HepG2 (cell line): ENCODE measurements around the gene TOMM6. TPM values are rescaled to one million over a fixed set of nuclear protein-coding genes. Genes with fewer than 3 reads are reported as not detected.
A peak's percentile ranks its signal among the peaks of the same experiment; 100 is the strongest.

Source experiments
- ATAC-seq: fragments of 200-7000 bp; cut with Tn5 transposase; 3 replicates; pipeline ENCODE4 v1.9.1; 2020; ENCODE audit warnings: mild to moderate bottlenecking, moderate library complexity
- BruUV-seq: library from RNA; stranded (reverse); fragments of 400-500 nt; replicated peaks from 2 replicates; lab custom pipeline; 2021; lab: Mats Ljungman, UMichigan
- CTCF ChIA-PET: fragments of 300-600 bp; formaldehyde crosslinking; extraction: SDS; loops from one replicate; lab custom pipeline; 2021; ENCODE audit warnings: low total read pairs, inconsistent platforms, low intra/inter-chr PET ratio; lab: Yijun Ruan, JAX
- POLR2A ChIA-PET: fragments of 350-600 bp; sonication (Branson Sonifier 250); formaldehyde crosslinking; loops from one replicate; lab custom pipeline; 2020; ENCODE audit warnings: antibody characterized with exemption, inconsistent platforms; lab: Yijun Ruan, JAX
- DNase-seq: peaks from one replicate; pipeline ENCODE4 v3.0.0-alpha.2; 2015; ENCODE audit warnings: low spot score
- FAIRE-seq: peaks from 3 replicates; lab custom pipeline; 2011; peaks lifted over from hg19 to GRCh38; lab: Jason Lieb, UNC
- H2AFZ ChIP-seq: one replicate; pipeline ENCODE4 v1.6.1; 2011; ENCODE audit warnings: low read length, inconsistent platforms
- H3K27ac ChIP-seq: fragments of 300-600 bp; 3 replicates; pipeline ENCODE4 v1.8.0; 2011; ENCODE audit warnings: mixed run types, mild to moderate bottlenecking, mixed read lengths, low read length, inconsistent platforms; ENCODE audit not compliant: insufficient read depth; ENCODE audit errors: extremely low read length
- H3K27me3 ChIP-seq, 2 experiments: fragments of 200-600 bp in 1 of 2; 2 replicates in 1 of 2; 3 replicates in 1 of 2; pipeline versions ENCODE4 v1.6.0 to v1.8.0; 2011; ENCODE audit warnings: low read length in 2 of 2, mild to moderate bottlenecking in 2 of 2, moderate library complexity in 2 of 2, inconsistent platforms in 1 of 2; ENCODE audit not compliant: insufficient read depth in 2 of 2, control insufficient read depth in 1 of 2
- H3K36me3 ChIP-seq, 2 experiments: fragments of 200-600 bp in 1 of 2; replicated peaks in 1 of 2; 2 replicates in 1 of 2; 3 replicates in 1 of 2; pipeline versions ENCODE4 v1.5.1 to v1.8.0; 2011; ENCODE audit warnings: low read length in 2 of 2, inconsistent platforms in 1 of 2; ENCODE audit not compliant: insufficient read depth in 2 of 2, control insufficient read depth in 1 of 2
- H3K4me1 ChIP-seq: 2 replicates; pipeline ENCODE4 v1.5.1; 2012; ENCODE audit warnings: low read length, inconsistent platforms; ENCODE audit not compliant: insufficient read depth
- H3K4me2 ChIP-seq: 2 replicates; pipeline ENCODE4 v1.6.0; 2011; ENCODE audit warnings: low read depth, low read length, inconsistent platforms
- H3K4me3 ChIP-seq, 3 experiments: fragments of 200-600 bp in 1 of 3; sonication (generic), shearing (Covaris generic) in 1 of 3; replicated peaks in 1 of 3; 2 replicates each; pipeline ENCODE4 v1.5.1; 2011 to 2016; ENCODE audit warnings: low read length in 3 of 3, inconsistent platforms in 2 of 3, low read depth in 2 of 3, mild to moderate bottlenecking in 2 of 3, control low read depth in 1 of 3, mixed read lengths in 1 of 3; ENCODE audit not compliant: insufficient read depth in 1 of 3
- H3K79me2 ChIP-seq: one replicate; pipeline ENCODE4 v1.6.1; 2011; ENCODE audit warnings: low read length, inconsistent platforms; ENCODE audit not compliant: insufficient read depth
- H3K9ac ChIP-seq: 2 replicates; pipeline ENCODE4 v1.6.0; 2011; ENCODE audit warnings: mild to moderate bottlenecking, low read depth, low read length, inconsistent platforms; ENCODE audit not compliant: insufficient read depth
- H3K9me3 ChIP-seq: 2 replicates; pipeline ENCODE4 v1.5.1; 2012; ENCODE audit warnings: mild to moderate bottlenecking, low read length
- H4K20me1 ChIP-seq: 2 replicates; pipeline ENCODE4 v1.6.0; 2011; ENCODE audit warnings: inconsistent platforms, mild to moderate bottlenecking, low read length, moderate library complexity; ENCODE audit not compliant: insufficient read depth
- KLF9 ChIP-seq: IDR thresholded peaks from 2 replicates; pipeline ENCODE4 v1.6.1; 2016; ENCODE audit warnings: low read depth
- NR2F6 ChIP-seq, 2 experiments: IDR thresholded peaks; 2 replicates each; pipeline ENCODE4 v1.6.1; 2016; ENCODE audit warnings: antibody characterized with exemption in 1 of 2, mild to moderate bottlenecking in 1 of 2
- PITX1 ChIP-seq: sonication (generic); formaldehyde crosslinking; IDR thresholded peaks from 2 replicates; pipeline ENCODE4 v1.5.1; 2020; ENCODE audit warnings: mild to moderate bottlenecking, missing genetic modification reagents
- RCOR2 ChIP-seq: IDR thresholded peaks from 2 replicates; pipeline ENCODE4 v1.6.1; 2016; ENCODE audit warnings: missing biosample characterization, missing genetic modification reagents
- ZFAT ChIP-seq: sonication (generic); formaldehyde crosslinking; conservative IDR thresholded peaks from 2 replicates; pipeline ENCODE4 v1.8.1; 2023; ENCODE audit warnings: missing genetic modification reagents, inconsistent platforms
- ZNF101 ChIP-seq: sonication (generic); formaldehyde crosslinking; IDR thresholded peaks from 2 replicates; pipeline ENCODE4 v1.4.0; 2020; ENCODE audit warnings: mild to moderate bottlenecking, low read depth, missing genetic modification reagents, borderline replicate concordance
- WGBS: methylation state at CpG from one replicate; pipeline ENCODE4 v1.1.6; 2017; ENCODE audit warnings: low lambda C conversion rate; 5-methylcytosine and 5-hydroxymethylcytosine counted together
- in situ Hi-C: cut with HindIII; loops from 2 replicates; pipeline ENCODE4 v1.10.0; 2017; ENCODE audit warnings: low pct_unique_long_range_greater_than_20kb; ENCODE audit not compliant: extremely low pct_ligation_motif_present
- intact Hi-C: fragments of 100-400 bp; cut with micrococcal nuclease; formaldehyde crosslinking; loops from one replicate; pipeline ENCODE4 v1.10.0; 2022; ENCODE audit not compliant: unreplicated experiment
- polyA plus RNA-seq, 8 experiments: library from polyadenylated mRNA; depleted of rRNA in 3 of 8; stranded (reverse) in 7 of 8; unstranded in 1 of 8; fragments of >200 nt; fragmentation: Illumina TruSeq in 4 of 8; extraction: Trizol in 4 of 8; gene quantifications; 2 replicates each; pipeline versions ENCODE4 v1.2.1 to v1.2.3, GENCODE V29; 2011 to 2016; ENCODE audit warnings: low read depth in 4 of 8, missing spikeins in 1 of 8, mixed read lengths in 1 of 8; ENCODE audit not compliant: insufficient read depth in 1 of 8
- total RNA-seq, 5 experiments: library from RNA; depleted of rRNA; stranded (reverse); fragments of >200 nt; fragmentation: Illumina TruSeq; extraction: Trizol; gene quantifications; 2 replicates each; pipeline ENCODE4 v1.2.3, GENCODE V29; 2016; ENCODE audit warnings: low read depth in 1 of 5
- TF ChIP-seq, protein P1 (sequence below): sonication (generic); formaldehyde crosslinking; IDR thresholded peaks from 2 replicates; pipeline ENCODE4 v1.4.0; 2020; ENCODE audit warnings: missing genetic modification reagents, mild to moderate bottlenecking, borderline replicate concordance
- TF ChIP-seq, protein P2 (sequence below): sonication (generic); formaldehyde crosslinking; IDR thresholded peaks from 2 replicates; pipeline ENCODE4 v1.8.0; 2022; ENCODE audit warnings: low read depth, missing genetic modification reagents
- TF ChIP-seq, protein P3 (sequence below): IDR thresholded peaks from 2 replicates; pipeline ENCODE4 v1.6.1; 2012; ENCODE audit warnings: low read depth, low read length, improper control_type of control experiment
- TF ChIP-seq, protein P4 (sequence below): sonication (generic); formaldehyde crosslinking; IDR thresholded peaks from 2 replicates; pipeline ENCODE4 v1.9.0; 2021; ENCODE audit warnings: missing genetic modification reagents, borderline replicate concordance
- TF ChIP-seq, protein P5 (sequence below): sonication (generic); formaldehyde crosslinking; IDR thresholded peaks from 2 replicates; pipeline ENCODE4 v1.5.1; 2020; ENCODE audit warnings: mild to moderate bottlenecking, missing genetic modification reagents, moderate library complexity
- TF ChIP-seq, protein P6 (sequence below): sonication (generic); formaldehyde crosslinking; IDR thresholded peaks from 2 replicates; pipeline ENCODE4 v1.8.1; 2022; ENCODE audit warnings: mild to moderate bottlenecking, missing genetic modification reagents

The TOMM6 gene
- total and polyA plus RNA-seq, 2 of the 13 experiments (the other 11 are each of a cell fraction or from before 2014, with no cell fraction given) = 320 to 321 TPM

DNA sequence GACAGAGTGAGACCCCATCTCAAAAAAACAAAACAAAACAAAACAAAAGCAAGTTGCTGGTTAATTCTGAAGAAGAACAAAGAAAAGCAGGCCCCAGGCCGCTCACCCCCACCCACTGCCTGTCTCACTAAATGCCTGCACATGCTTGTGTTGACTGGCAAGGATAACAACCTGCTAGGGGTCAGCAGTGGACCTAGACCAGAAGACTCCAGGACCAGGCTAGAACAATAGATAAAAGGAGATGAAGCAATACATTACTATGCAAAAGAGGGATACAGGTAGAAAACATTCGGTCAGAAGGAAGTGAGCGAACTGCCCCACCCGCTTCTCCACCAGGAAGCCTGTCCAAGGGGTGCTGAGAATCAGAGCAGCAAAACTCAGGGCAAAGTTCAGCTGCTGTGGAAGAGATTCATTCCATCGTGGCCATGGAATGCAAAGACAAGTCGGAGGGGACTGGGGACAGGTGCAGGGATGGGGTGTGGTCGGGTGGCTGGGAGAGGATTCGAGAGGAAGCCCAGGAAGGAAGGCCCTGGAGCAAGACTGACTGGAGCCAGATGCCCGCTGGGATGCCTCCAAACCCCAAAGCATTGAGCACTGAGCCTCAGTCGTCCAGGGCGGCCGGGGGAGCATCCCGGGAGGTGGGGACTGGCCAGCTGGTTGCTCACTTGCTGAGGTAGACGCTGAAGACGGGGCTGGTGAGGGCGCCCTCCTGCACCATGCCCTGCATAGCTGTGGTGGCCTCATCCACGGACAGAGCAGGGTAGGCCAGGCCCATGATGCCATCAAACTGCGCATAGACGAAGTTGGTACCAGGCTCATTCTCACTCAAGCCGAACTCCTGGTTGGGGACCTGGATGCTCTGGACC, 45.6 kb upstream of the TOMM6 start:
- peak; percentile 62 for ATAC-seq
- Histone ChIP-seq H3K4me2 (peak overlapping the region; percentile 25), H3K79me2 (no peaks in the 10 kb centered on the region), H2AFZ (no peak overlapping the region), H3K9me3 (no peaks in the 10 kb centered on the region), H4K20me1 (no peaks in the 10 kb centered on the region), H3K4me3 (peak overlapping the region in 1 of 3 experiments; percentile 31; a peak in 1 of 6 replicates), H3K4me1 (peaks cover 97% of the 10 kb centered on the region), H3K27ac (peak overlapping the region; percentile 69), H3K36me3 (no peaks in the 10 kb centered on the region), H3K9ac (peak overlapping the region; percentile 45), H3K27me3 (no peaks in the 10 kb centered on the region)
- POLR2A ChIA-PET = interaction anchor here (0.6 to 10.4 kb wide), 10 partner anchors 8 to 377 kb away, joined by 3 to 112 read pairs (median 5); partner anchors contain the start of genes FRS3 and TOMM6
- intact Hi-C loops = no loop called here
- BruUV-seq = no TSS peak
- DNase-seq = peak; percentile 97
- CTCF ChIA-PET = interaction anchor here (1.5 kb wide), 1 partner anchor 34 kb away, joined by 11 read pairs; no protein-coding TSS in a partner anchor
- 38% methylated on average over 12 of the region's 20 CpGs for WGBS
- in situ Hi-C loops = no loop called here
- peak; percentile 98 for FAIRE-seq
- TF ChIP-seq ZNF101 (CRISPR knock-in tag) (no peak), RCOR2 (CRISPR knock-in tag) (0 out of 2 replicates have a peak, but pooled peaks have one; percentile 55), PITX1 (CRISPR knock-in tag) (no peak), KLF9 (CRISPR knock-in tag) (no peak), NR2F6 (IDR thresholded peaks at IDR 0.05) (peak; percentile 70), NR2F6 (CRISPR knock-in tag; IDR thresholded peaks at IDR 0.05) (peak; percentile 75), ZFAT (CRISPR knock-in tag) (no peak)
- TF ChIP-seq, protein P1, sequence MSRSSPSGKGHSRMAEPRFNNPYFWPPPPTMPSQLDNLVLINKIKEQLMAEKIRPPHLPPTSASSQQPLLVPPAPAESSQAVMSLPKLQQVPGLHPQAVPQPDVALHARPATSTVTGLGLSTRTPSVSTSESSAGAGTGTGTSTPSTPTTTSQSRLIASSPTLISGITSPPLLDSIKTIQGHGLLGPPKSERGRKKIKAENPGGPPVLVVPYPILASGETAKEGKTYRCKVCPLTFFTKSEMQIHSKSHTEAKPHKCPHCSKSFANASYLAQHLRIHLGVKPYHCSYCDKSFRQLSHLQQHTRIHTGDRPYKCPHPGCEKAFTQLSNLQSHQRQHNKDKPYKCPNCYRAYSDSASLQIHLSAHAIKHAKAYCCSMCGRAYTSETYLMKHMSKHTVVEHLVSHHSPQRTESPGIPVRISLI (CRISPR knock-in tag) = no peak; the same call in 1 of the 2 replicates
- TF ChIP-seq, protein P2, sequence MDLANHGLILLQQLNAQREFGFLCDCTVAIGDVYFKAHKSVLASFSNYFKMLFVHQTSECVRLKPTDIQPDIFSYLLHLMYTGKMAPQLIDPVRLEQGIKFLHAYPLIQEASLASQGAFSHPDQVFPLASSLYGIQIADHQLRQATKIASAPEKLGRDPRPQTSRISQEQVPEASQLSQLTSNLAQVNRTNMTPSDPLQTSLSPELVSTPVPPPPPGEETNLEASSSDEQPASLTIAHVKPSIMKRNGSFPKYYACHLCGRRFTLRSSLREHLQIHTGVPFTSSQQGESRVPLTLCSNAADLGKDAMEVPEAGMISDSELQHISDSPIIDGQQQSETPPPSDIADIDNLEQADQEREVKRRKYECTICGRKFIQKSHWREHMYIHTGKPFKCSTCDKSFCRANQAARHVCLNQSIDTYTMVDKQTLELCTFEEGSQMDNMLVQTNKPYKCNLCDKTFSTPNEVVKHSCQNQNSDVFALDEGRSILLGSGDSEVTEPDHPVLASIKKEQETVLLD (CRISPR knock-in tag) = no peak
- TF ChIP-seq, protein P3, sequence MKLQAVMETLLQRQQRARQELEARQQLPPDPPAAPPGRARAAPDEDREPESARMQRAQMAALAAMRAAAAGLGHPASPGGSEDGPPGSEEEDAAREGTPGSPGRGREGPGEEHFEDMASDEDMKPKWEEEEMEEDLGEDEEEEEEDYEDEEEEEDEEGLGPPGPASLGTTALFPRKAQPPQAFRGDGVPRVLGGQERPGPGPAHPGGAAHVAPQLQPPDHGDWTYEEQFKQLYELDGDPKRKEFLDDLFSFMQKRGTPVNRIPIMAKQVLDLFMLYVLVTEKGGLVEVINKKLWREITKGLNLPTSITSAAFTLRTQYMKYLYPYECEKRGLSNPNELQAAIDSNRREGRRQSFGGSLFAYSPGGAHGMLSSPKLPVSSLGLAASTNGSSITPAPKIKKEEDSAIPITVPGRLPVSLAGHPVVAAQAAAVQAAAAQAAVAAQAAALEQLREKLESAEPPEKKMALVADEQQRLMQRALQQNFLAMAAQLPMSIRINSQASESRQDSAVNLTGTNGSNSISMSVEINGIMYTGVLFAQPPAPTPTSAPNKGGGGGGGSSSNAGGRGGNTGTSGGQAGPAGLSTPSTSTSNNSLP = no peak
- TF ChIP-seq, protein P4, sequence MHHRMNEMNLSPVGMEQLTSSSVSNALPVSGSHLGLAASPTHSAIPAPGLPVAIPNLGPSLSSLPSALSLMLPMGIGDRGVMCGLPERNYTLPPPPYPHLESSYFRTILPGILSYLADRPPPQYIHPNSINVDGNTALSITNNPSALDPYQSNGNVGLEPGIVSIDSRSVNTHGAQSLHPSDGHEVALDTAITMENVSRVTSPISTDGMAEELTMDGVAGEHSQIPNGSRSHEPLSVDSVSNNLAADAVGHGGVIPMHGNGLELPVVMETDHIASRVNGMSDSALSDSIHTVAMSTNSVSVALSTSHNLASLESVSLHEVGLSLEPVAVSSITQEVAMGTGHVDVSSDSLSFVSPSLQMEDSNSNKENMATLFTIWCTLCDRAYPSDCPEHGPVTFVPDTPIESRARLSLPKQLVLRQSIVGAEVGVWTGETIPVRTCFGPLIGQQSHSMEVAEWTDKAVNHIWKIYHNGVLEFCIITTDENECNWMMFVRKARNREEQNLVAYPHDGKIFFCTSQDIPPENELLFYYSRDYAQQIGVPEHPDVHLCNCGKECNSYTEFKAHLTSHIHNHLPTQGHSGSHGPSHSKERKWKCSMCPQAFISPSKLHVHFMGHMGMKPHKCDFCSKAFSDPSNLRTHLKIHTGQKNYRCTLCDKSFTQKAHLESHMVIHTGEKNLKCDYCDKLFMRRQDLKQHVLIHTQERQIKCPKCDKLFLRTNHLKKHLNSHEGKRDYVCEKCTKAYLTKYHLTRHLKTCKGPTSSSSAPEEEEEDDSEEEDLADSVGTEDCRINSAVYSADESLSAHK (CRISPR knock-in tag) = no peak
- TF ChIP-seq, protein P5, sequence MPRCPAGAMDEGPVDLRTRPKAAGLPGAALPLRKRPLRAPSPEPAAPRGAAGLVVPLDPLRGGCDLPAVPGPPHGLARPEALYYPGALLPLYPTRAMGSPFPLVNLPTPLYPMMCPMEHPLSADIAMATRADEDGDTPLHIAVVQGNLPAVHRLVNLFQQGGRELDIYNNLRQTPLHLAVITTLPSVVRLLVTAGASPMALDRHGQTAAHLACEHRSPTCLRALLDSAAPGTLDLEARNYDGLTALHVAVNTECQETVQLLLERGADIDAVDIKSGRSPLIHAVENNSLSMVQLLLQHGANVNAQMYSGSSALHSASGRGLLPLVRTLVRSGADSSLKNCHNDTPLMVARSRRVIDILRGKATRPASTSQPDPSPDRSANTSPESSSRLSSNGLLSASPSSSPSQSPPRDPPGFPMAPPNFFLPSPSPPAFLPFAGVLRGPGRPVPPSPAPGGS (CRISPR knock-in tag) = no peak; the same call in 1 of the 2 replicates
- TF ChIP-seq, protein P6, sequence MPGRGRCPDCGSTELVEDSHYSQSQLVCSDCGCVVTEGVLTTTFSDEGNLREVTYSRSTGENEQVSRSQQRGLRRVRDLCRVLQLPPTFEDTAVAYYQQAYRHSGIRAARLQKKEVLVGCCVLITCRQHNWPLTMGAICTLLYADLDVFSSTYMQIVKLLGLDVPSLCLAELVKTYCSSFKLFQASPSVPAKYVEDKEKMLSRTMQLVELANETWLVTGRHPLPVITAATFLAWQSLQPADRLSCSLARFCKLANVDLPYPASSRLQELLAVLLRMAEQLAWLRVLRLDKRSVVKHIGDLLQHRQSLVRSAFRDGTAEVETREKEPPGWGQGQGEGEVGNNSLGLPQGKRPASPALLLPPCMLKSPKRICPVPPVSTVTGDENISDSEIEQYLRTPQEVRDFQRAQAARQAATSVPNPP (CRISPR knock-in tag) = no peak
